ENCODE measurements around the gene GPR161.

DNA sequence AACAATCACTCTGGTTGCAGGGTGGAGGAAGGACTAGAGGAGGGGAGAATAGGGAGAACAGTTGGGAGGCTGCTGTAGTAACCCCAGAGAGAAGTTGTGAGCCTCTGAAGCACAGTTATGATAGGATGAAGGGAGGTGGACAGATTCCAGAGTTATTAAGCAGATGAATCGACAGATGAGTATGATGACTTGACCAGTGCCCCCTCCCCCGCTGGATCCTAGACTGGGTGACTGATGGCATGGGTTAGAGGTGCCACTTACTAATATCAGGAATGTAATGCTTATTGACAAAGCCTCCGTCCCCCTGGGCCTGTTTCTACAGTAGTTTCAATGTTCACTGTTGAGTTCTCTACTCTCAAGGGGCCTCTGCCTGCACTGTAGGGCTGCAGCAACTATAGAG lies 28.0 kb upstream of the GPR161 start:
- TF ChIP-seq POLR2A (IDR thresholded peaks at IDR 0.05) (no peak), POLR2AphosphoS5 (IDR thresholded peaks at IDR 0.05) (no peak)
